Neural cell (in vitro differentiated cells): ENCODE data around the gene C11orf65.

Source experiments
- CTCF ChIP-seq: fragments of 450-650 bp; IDR thresholded peaks from 2 replicates; pipeline ENCODE4 v1.5.1; 2014; ENCODE audit warnings: antibody characterized with exemption, mild to moderate bottlenecking, moderate library complexity; ENCODE audit not compliant: poor library complexity, severe bottlenecking
- EZH2 ChIP-seq: fragments of 200-600, 300-800 bp; shearing (Covaris generic), sonication (generic); IDR thresholded peaks from 2 replicates; pipeline ENCODE4 v1.6.1; 2014; ENCODE audit warnings: antibody characterized with exemption, low read length, borderline replicate concordance, mild to moderate bottlenecking; ENCODE audit not compliant: insufficient read depth, poor library complexity, severe bottlenecking
- POLR2AphosphoS5 ChIP-seq: IDR thresholded peaks from 2 replicates; pipeline ENCODE4 v1.6.1; 2012
- TAF1 ChIP-seq: IDR thresholded peaks from 2 replicates; pipeline ENCODE4 v1.6.1; 2012; ENCODE audit warnings: low read depth

GRCh38 chr11:108466405-108466804 is 924 bp downstream of the C11orf65 start:
- TF ChIP-seq CTCF (no peak), EZH2 (no peak), POLR2AphosphoS5 (no peak), TAF1 (no peak)
